BE2C (cell line): ENCODE data around the gene ZDHHC17.

Experiments used
- DNase-seq: peaks from one replicate; pipeline ENCODE4 v3.0.0-alpha.2; 2020
- H3K27me3 ChIP-seq: fragments of 250-450 bp; sonication (Bioruptor Pico); 2 replicates; pipeline ENCODE4 v1.5.1; 2020; ENCODE audit warnings: mild to moderate bottlenecking
- H3K36me3 ChIP-seq: fragments of 250-450 bp; sonication (Bioruptor Pico); 2 replicates; pipeline ENCODE4 v1.5.1; 2020; ENCODE audit warnings: mild to moderate bottlenecking
- H3K4me1 ChIP-seq: fragments of 250-450 bp; sonication (Bioruptor Pico); 2 replicates; pipeline ENCODE4 v1.5.1; 2020
- H3K4me3 ChIP-seq: 2 replicates; pipeline ENCODE4 v1.5.1; 2011; ENCODE audit warnings: low read depth, low read length
- H3K9me3 ChIP-seq: fragments of 250-450 bp; sonication (Bioruptor Pico); 2 replicates; pipeline ENCODE4 v1.5.1; 2020
- CTCF ChIP-seq: IDR thresholded peaks from 2 replicates; pipeline ENCODE4 v1.5.1; 2012; ENCODE audit warnings: mild to moderate bottlenecking, low read depth, low read length

Gene ZDHHC17

GRCh38 chr12:76872415-76872814 is 108.5 kb downstream of the ZDHHC17 start:
- Histone ChIP-seq H3K4me1 (no peaks in the 10 kb centered on the region), H3K4me3 (no peak overlapping the region)

GRCh38 chr12:76874027-76874426 is 110.1 kb downstream of the ZDHHC17 start:
- DNase-seq = no peak
- Histone ChIP-seq H3K9me3 (no peaks in the 10 kb centered on the region), H3K4me1 (no peaks in the 10 kb centered on the region; the same call in 1 of the 2 replicates), H3K27me3 (peaks cover 11% of the 10 kb centered on the region), H3K4me3 (no peak overlapping the region), H3K36me3 (no peaks in the 10 kb centered on the region)
- TF ChIP-seq CTCF = no peak

More at GRCh38 chr12:76872415-76872814, 108.5 kb downstream of the ZDHHC17 start:
- no peak for DNase-seq
- Histone ChIP-seq H3K36me3 (no peaks in the 10 kb centered on the region), H3K27me3 (0 out of 2 replicates have a peak, but pooled peaks cover 3% of the 10 kb centered on the region), H3K9me3 (no peaks in the 10 kb centered on the region)
- no peak for TF ChIP-seq CTCF

GRCh38 chr12:76874491-76875190 is 110.7 kb downstream of the ZDHHC17 start:
- Histone ChIP-seq H3K9me3 (no peaks in the 10 kb centered on the region), H3K36me3 (no peaks in the 10 kb centered on the region), H3K4me3 (no peak overlapping the region), H3K27me3 (peaks cover 11% of the 10 kb centered on the region), H3K4me1 (no peaks in the 10 kb centered on the region; the same call in 1 of the 2 replicates)
- DNase-seq = no peak
- no peak for TF ChIP-seq CTCF

GRCh38 chr12:76876696-76877229 is 112.8 kb downstream of the ZDHHC17 start:
- Histone ChIP-seq H3K36me3 (no peaks in the 10 kb centered on the region), H3K27me3 (peaks cover 11% of the 10 kb centered on the region), H3K9me3 (no peaks in the 10 kb centered on the region), H3K4me3 (no peak overlapping the region), H3K4me1 (no peaks in the 10 kb centered on the region; the same call in 1 of the 2 replicates)
- DNase-seq = no peak
- TF ChIP-seq CTCF = no peak

- DNase-seq = peak; percentile 41
- peak overlapping the region; percentile 60 for H3K4me3 ChIP-seq
- no peaks in the 10 kb centered on the region for H3K9me3 ChIP-seq
- peaks cover 11% of the 10 kb centered on the region for H3K27me3 ChIP-seq
- peak; percentile 29; the same call in 1 of the 2 replicates for TF ChIP-seq CTCF
- H3K4me1 ChIP-seq = no peaks in the 10 kb centered on the region; the same call in 1 of the 2 replicates
- no peaks in the 10 kb centered on the region for H3K36me3 ChIP-seq
Measured at GRCh38 chr12:76878099-76878898, 114.4 kb downstream of the ZDHHC17 start.
